ENCODE results near the gene C17orf75. TPM values are rescaled to one million over a fixed set of nuclear protein-coding genes. Genes with fewer than 3 reads are reported as not detected.

The C17orf75 gene
- total RNA-seq, 1 donor from 2014 or later: 39.1 TPM

- no peak for DNase-seq (ENCODE audit: low spot score, unreplicated experiment)
- Mint-ChIP-seq H3K27me3 (peaks cover 17% of the 10 kb centered on the region), H3K9me3 (ENCODE audit: low read depth) (no peaks in the 10 kb centered on the region), H3K36me3 (ENCODE audit: insufficient read depth) (no peaks in the 10 kb centered on the region), H3K4me3 (ENCODE audit: low read depth) (no peak overlapping the region), H3K4me1 (ENCODE audit: low read depth) (peaks cover 9% of the 10 kb centered on the region), H3K27ac (no peak overlapping the region)
- no peak for TF ChIP-seq CTCF (IDR thresholded peaks at IDR 0.05; ENCODE audit: unreplicated experiment)
These were observed 26.8 kb downstream of the C17orf75 start for GRCh38 chr17:32315171-32315570.

GRCh38 chr17:32314636-32315035 lies 27.3 kb downstream of the C17orf75 start:
- H3K27ac Mint-ChIP-seq: no peak overlapping the region
- no peaks in the 10 kb centered on the region for H3K9me3 Mint-ChIP-seq (ENCODE audit: low read depth)

GRCh38 chr17:32311028-32311536 lies 30.9 kb downstream of the C17orf75 start:
- no peak for DNase-seq (ENCODE audit: low spot score, unreplicated experiment)
- H3K27ac Mint-ChIP-seq: no peak overlapping the region
- H3K4me3 Mint-ChIP-seq (ENCODE audit: low read depth): no peak overlapping the region
- H3K4me1 Mint-ChIP-seq (ENCODE audit: low read depth): peaks cover 10% of the 10 kb centered on the region
- TF ChIP-seq CTCF (IDR thresholded peaks at IDR 0.05; ENCODE audit: unreplicated experiment): no peak
- H3K36me3 Mint-ChIP-seq (ENCODE audit: insufficient read depth): no peaks in the 10 kb centered on the region
- H3K9me3 Mint-ChIP-seq (ENCODE audit: low read depth): no peaks in the 10 kb centered on the region
- H3K27me3 Mint-ChIP-seq: peaks cover 17% of the 10 kb centered on the region

More at GRCh38 chr17:32314636-32315035, 27.3 kb downstream of the C17orf75 start:
- no peak for DNase-seq (ENCODE audit: low spot score, unreplicated experiment)
- Mint-ChIP-seq H3K4me1 (ENCODE audit: low read depth) (peaks cover 9% of the 10 kb centered on the region), H3K27me3 (peaks cover 17% of the 10 kb centered on the region), H3K4me3 (ENCODE audit: low read depth) (no peak overlapping the region), H3K36me3 (ENCODE audit: insufficient read depth) (no peaks in the 10 kb centered on the region)
- TF ChIP-seq CTCF (IDR thresholded peaks at IDR 0.05; ENCODE audit: unreplicated experiment): no peak

- Mint-ChIP-seq H3K4me1 (ENCODE audit: low read depth) (peaks cover 22% of the 10 kb centered on the region), H3K4me3 (ENCODE audit: low read depth) (no peak overlapping the region), H3K27me3 (peaks cover 8% of the 10 kb centered on the region), H3K36me3 (ENCODE audit: insufficient read depth) (no peaks in the 10 kb centered on the region), H3K27ac (no peak overlapping the region), H3K9me3 (ENCODE audit: low read depth) (no peaks in the 10 kb centered on the region)
- TF ChIP-seq CTCF (IDR thresholded peaks at IDR 0.05; ENCODE audit: unreplicated experiment): no peak
- no peak for DNase-seq (ENCODE audit: low spot score, unreplicated experiment)
These were observed 34.3 kb downstream of the C17orf75 start for GRCh38 chr17:32307658-32308057.

GRCh38 chr17:32305049-32305448 lies 36.9 kb downstream of the C17orf75 start:
- H3K27ac Mint-ChIP-seq: no peak overlapping the region

More at GRCh38 chr17:32305049-32305448, 36.9 kb downstream of the C17orf75 start:
- DNase-seq (ENCODE audit: low spot score, unreplicated experiment): no peak
- H3K27me3 Mint-ChIP-seq: no peaks in the 10 kb centered on the region
- TF ChIP-seq CTCF (IDR thresholded peaks at IDR 0.05; ENCODE audit: unreplicated experiment): no peak
- H3K4me1 Mint-ChIP-seq (ENCODE audit: low read depth): peaks cover 26% of the 10 kb centered on the region
- no peaks in the 10 kb centered on the region for H3K9me3 Mint-ChIP-seq (ENCODE audit: low read depth)
- no peak overlapping the region for H3K4me3 Mint-ChIP-seq (ENCODE audit: low read depth)
- H3K36me3 Mint-ChIP-seq (ENCODE audit: insufficient read depth): no peaks in the 10 kb centered on the region

All from progenitor cell of endocrine pancreas (in vitro differentiated cells).